ENCODE measurements around the gene CLEC4E. TPM values are rescaled to one million over a fixed set of nuclear protein-coding genes. Genes with fewer than 3 reads are reported as not detected.

CLEC4E gene
- total and polyA plus RNA-seq, 2 experiments from 2014 or later = not detected

- H2AFZ ChIP-seq = no peak overlapping the region
- H4K20me1 ChIP-seq (ENCODE audit: insufficient read depth) = no peaks in the 10 kb centered on the region
- H3K9me2 ChIP-seq (ENCODE audit: insufficient read depth) = no peaks in the 10 kb centered on the region
- no peak overlapping the region for H3K27ac ChIP-seq
- H3K4me2 ChIP-seq (ENCODE audit: unreplicated experiment) = no peak overlapping the region
- H3K36me3 ChIP-seq (ENCODE audit: low read depth) = no peaks in the 10 kb centered on the region
- no peaks in the 10 kb centered on the region for H3K9me3 ChIP-seq (ENCODE audit: low read depth)
- no peaks in the 10 kb centered on the region for H3K4me1 ChIP-seq (ENCODE audit: insufficient read depth)
- in situ Hi-C loops (cut with MboI) = no loop called here
- TF ChIP-seq EZH2phosphoT487 (IDR thresholded peaks at IDR 0.05; ENCODE audit: insufficient read depth, low read depth) (no peak), EZH2 (IDR thresholded peaks at IDR 0.05; ENCODE audit: insufficient read depth, poor library complexity, severe bottlenecking) (no peak)
- DNase-seq = no peak
- H3K27me3 ChIP-seq (replicated peaks; ENCODE audit: insufficient read depth) = no peaks in the 10 kb centered on the region
- no peaks in the 10 kb centered on the region for H3F3A ChIP-seq (ENCODE audit: insufficient read depth)
- 0 to 6% methylated on average over 2 of the region's 2 CpGs for WGBS, 2 experiments (ENCODE audit: low coverage in 1 of 2, low lambda C conversion rate in 2 of 2, missing lambda C conversion rate in 2 of 2)
- H3K79me2 ChIP-seq (ENCODE audit: insufficient read depth) = no peaks in the 10 kb centered on the region
- H3K9ac ChIP-seq = no peak overlapping the region
- no peak overlapping the region for H3K4me3 ChIP-seq
These were observed 15.9 kb upstream of the CLEC4E start for GRCh38 chr12:8556531-8557097.

- H3K9ac ChIP-seq = no peak overlapping the region
- no peak overlapping the region for H3K27ac ChIP-seq
- H3K9me2 ChIP-seq (ENCODE audit: insufficient read depth) = no peaks in the 10 kb centered on the region
- no peaks in the 10 kb centered on the region for H4K20me1 ChIP-seq (ENCODE audit: insufficient read depth)
- no peak overlapping the region for H3K4me3 ChIP-seq
- H3K79me2 ChIP-seq (ENCODE audit: insufficient read depth) = no peaks in the 10 kb centered on the region
- in situ Hi-C loops (cut with MboI) = no loop called here
- 65 to 67% methylated on average over 5 of the region's 5 CpGs for WGBS, 2 experiments (ENCODE audit: low coverage in 1 of 2, low lambda C conversion rate in 2 of 2, missing lambda C conversion rate in 2 of 2)
- H3K36me3 ChIP-seq (ENCODE audit: low read depth) = no peaks in the 10 kb centered on the region
- H3F3A ChIP-seq (ENCODE audit: insufficient read depth) = no peaks in the 10 kb centered on the region
- DNase-seq = peak; percentile 31
- no peak overlapping the region for H2AFZ ChIP-seq
- H3K27me3 ChIP-seq (replicated peaks; ENCODE audit: insufficient read depth) = no peaks in the 10 kb centered on the region
- no peak overlapping the region for H3K4me2 ChIP-seq (ENCODE audit: unreplicated experiment)
- H3K4me1 ChIP-seq (ENCODE audit: insufficient read depth) = no peaks in the 10 kb centered on the region
- TF ChIP-seq EZH2 (IDR thresholded peaks at IDR 0.05; ENCODE audit: insufficient read depth, poor library complexity, severe bottlenecking) (no peak), EZH2phosphoT487 (IDR thresholded peaks at IDR 0.05; ENCODE audit: insufficient read depth, low read depth) (no peak)
- H3K9me3 ChIP-seq (ENCODE audit: low read depth) = no peaks in the 10 kb centered on the region
These were observed 13.9 kb upstream of the CLEC4E start for GRCh38 chr12:8554451-8555195.

- TF ChIP-seq EZH2phosphoT487 (IDR thresholded peaks at IDR 0.05; ENCODE audit: insufficient read depth, low read depth) (no peak), EZH2 (IDR thresholded peaks at IDR 0.05; ENCODE audit: insufficient read depth, poor library complexity, severe bottlenecking) (no peak)
- Histone ChIP-seq H3K9me3 (ENCODE audit: low read depth) (no peaks in the 10 kb centered on the region), H3K79me2 (ENCODE audit: insufficient read depth) (no peaks in the 10 kb centered on the region), H3K36me3 (ENCODE audit: low read depth) (no peaks in the 10 kb centered on the region), H3K4me3 (no peak overlapping the region), H3K9ac (no peak overlapping the region), H3K27ac (no peak overlapping the region), H2AFZ (no peak overlapping the region), H3K9me2 (ENCODE audit: insufficient read depth) (no peaks in the 10 kb centered on the region), H3F3A (ENCODE audit: insufficient read depth) (no peaks in the 10 kb centered on the region), H3K4me1 (ENCODE audit: insufficient read depth) (no peaks in the 10 kb centered on the region), H3K4me2 (ENCODE audit: unreplicated experiment) (no peak overlapping the region), H4K20me1 (ENCODE audit: insufficient read depth) (no peaks in the 10 kb centered on the region), H3K27me3 (replicated peaks; ENCODE audit: insufficient read depth) (no peaks in the 10 kb centered on the region)
- 26 to 31% methylated on average over 6 of the region's 6 CpGs for WGBS, 2 experiments (ENCODE audit: low coverage in 1 of 2, low lambda C conversion rate in 2 of 2, missing lambda C conversion rate in 2 of 2)
- in situ Hi-C loops (cut with MboI) = no loop called here
- DNase-seq = no peak
These were observed 12.5 kb upstream of the CLEC4E start for GRCh38 chr12:8553088-8553627.

GRCh38 chr12:8549381-8549780, 8.7 kb upstream of the CLEC4E start:
- no peak overlapping the region for H2AFZ ChIP-seq
- H3K4me3 ChIP-seq = no peak overlapping the region
- TF ChIP-seq EZH2 (IDR thresholded peaks at IDR 0.05; ENCODE audit: insufficient read depth, poor library complexity, severe bottlenecking) (no peak), EZH2phosphoT487 (IDR thresholded peaks at IDR 0.05; ENCODE audit: insufficient read depth, low read depth) (no peak)
- no peaks in the 10 kb centered on the region for H3K9me3 ChIP-seq (ENCODE audit: low read depth)
- no peaks in the 10 kb centered on the region for H3K79me2 ChIP-seq (ENCODE audit: insufficient read depth)
- no peak overlapping the region for H3K27ac ChIP-seq
- in situ Hi-C loops (cut with MboI) = no loop called here
- peak; percentile 32 for DNase-seq
- H3K4me1 ChIP-seq (ENCODE audit: insufficient read depth) = no peaks in the 10 kb centered on the region
- H3K4me2 ChIP-seq (ENCODE audit: unreplicated experiment) = no peak overlapping the region
- no peak overlapping the region for H3K9ac ChIP-seq
- WGBS, 2 experiments (ENCODE audit: low coverage in 1 of 2, low lambda C conversion rate in 2 of 2, missing lambda C conversion rate in 2 of 2) = 65 to 66% methylated on average over 5 of the region's 5 CpGs
- no peaks in the 10 kb centered on the region for H3F3A ChIP-seq (ENCODE audit: insufficient read depth)
- no peaks in the 10 kb centered on the region for H3K9me2 ChIP-seq (ENCODE audit: insufficient read depth)
- no peaks in the 10 kb centered on the region for H3K36me3 ChIP-seq (ENCODE audit: low read depth)
- no peaks in the 10 kb centered on the region for H4K20me1 ChIP-seq (ENCODE audit: insufficient read depth)
- no peaks in the 10 kb centered on the region; the same call in 1 of the 2 replicates for H3K27me3 ChIP-seq (replicated peaks; ENCODE audit: insufficient read depth)

Measured in GM23248 (cell line).